Calu3 (cell line): Measurements from ENCODE around the gene SPRN. TPM values are rescaled to one million over a fixed set of nuclear protein-coding genes. Genes with fewer than 3 reads are reported as not detected.
"Not testable (repeated sequence)": the region's sequence is repeated elsewhere in the genome, so short reads cannot be mapped to it uniquely, and the experiment has no call there.

ENCODE experiments used
- BruUV-seq: library from RNA; stranded (reverse); fragments of 400-500 nt; replicated peaks from 2 replicates; lab custom pipeline; 2021; lab: Mats Ljungman, UMichigan
- CTCF ChIA-PET: fragments of 300-600 bp; sonication (Branson Sonifier 250); formaldehyde crosslinking; loops from one replicate; lab custom pipeline; 2022; ENCODE audit warnings: antibody characterized with exemption; lab: Charles Lee
- DNase-seq: peaks from one replicate; pipeline ENCODE4 v3.0.0; 2022
- H3K27ac Mint-ChIP-seq: one replicate; pipeline ENCODE4 v1.8.0; 2022; ENCODE audit warnings: mixed read lengths; ENCODE audit not compliant: unreplicated experiment
- H3K27me3 Mint-ChIP-seq: one replicate; pipeline ENCODE4 v1.8.0; 2022; ENCODE audit warnings: mixed read lengths; ENCODE audit not compliant: unreplicated experiment
- H3K36me3 Mint-ChIP-seq: one replicate; pipeline ENCODE4 v1.8.0; 2022; ENCODE audit warnings: mild to moderate bottlenecking, moderate library complexity, mixed read lengths; ENCODE audit not compliant: insufficient read depth, unreplicated experiment
- H3K4me1 Mint-ChIP-seq: one replicate; pipeline ENCODE4 v1.8.0; 2022; ENCODE audit warnings: mild to moderate bottlenecking, low read depth, mixed read lengths; ENCODE audit not compliant: unreplicated experiment
- H3K4me3 Mint-ChIP-seq: one replicate; pipeline ENCODE4 v1.8.0; 2022; ENCODE audit warnings: mild to moderate bottlenecking, low read depth, moderate library complexity, mixed read lengths; ENCODE audit not compliant: unreplicated experiment
- H3K9me3 Mint-ChIP-seq: one replicate; pipeline ENCODE4 v1.8.0; 2022; ENCODE audit warnings: low read depth, mixed read lengths; ENCODE audit not compliant: unreplicated experiment
- CTCF ChIP-seq: fragments of 200-600 bp; IDR thresholded peaks from one replicate; pipeline ENCODE4 v1.8.0; 2022; ENCODE audit warnings: antibody characterized with exemption; ENCODE audit not compliant: unreplicated experiment
- intact Hi-C: fragments of 100-400 bp; cut with micrococcal nuclease; formaldehyde crosslinking; loops from one replicate; pipeline ENCODE4 v1.10.0; 2022; ENCODE audit not compliant: unreplicated experiment
- total RNA-seq: library from RNA; stranded (reverse); gene quantifications from 2 replicates; pipeline ENCODE4 v1.2.3, GENCODE V29; 2022

The SPRN gene
- total RNA-seq, 1 experiment from 2014 or later, result not detected

- BruUV-seq, result no TSS peak
- Mint-ChIP-seq H3K27me3 (no peaks in the 10 kb centered on the region), H3K4me3 (no peak overlapping the region), H3K9me3 (no peaks in the 10 kb centered on the region), H3K36me3 (peaks cover 9% of the 10 kb centered on the region), H3K27ac (no peak overlapping the region), H3K4me1 (peaks cover 9% of the 10 kb centered on the region)
- no peak for DNase-seq
- intact Hi-C loops, result no loop called here
- CTCF ChIA-PET, result no interaction called here
- no peak for TF ChIP-seq CTCF
These were observed 16.3 kb upstream of the SPRN start for GRCh38 chr10:133440633-133441285.

- no peaks in the 10 kb centered on the region for H3K27me3 Mint-ChIP-seq
- no TSS peak for BruUV-seq
- no peak overlapping the region for H3K27ac Mint-ChIP-seq
- intact Hi-C loops, result loop anchor here (2.0 to 10.0 kb wide), 2 partner anchors 75 to 169 kb away; no protein-coding TSS in a partner anchor
- no peak for DNase-seq
- H3K4me1 Mint-ChIP-seq, result peaks cover 9% of the 10 kb centered on the region
- H3K4me3 Mint-ChIP-seq, result no peak overlapping the region
- no peaks in the 10 kb centered on the region for H3K9me3 Mint-ChIP-seq
- CTCF ChIA-PET, result interaction anchor here (0.7 kb wide), 1 partner anchor 118 kb away, joined by 4 read pairs; no protein-coding TSS in a partner anchor
- TF ChIP-seq CTCF, result no peak
- H3K36me3 Mint-ChIP-seq, result no peaks in the 10 kb centered on the region
These were observed 15.4 kb upstream of the SPRN start for GRCh38 chr10:133439517-133440461.

- Mint-ChIP-seq H3K27ac (no peak overlapping the region), H3K27me3 (no peaks in the 10 kb centered on the region), H3K4me3 (no peak overlapping the region), H3K9me3 (no peaks in the 10 kb centered on the region), H3K36me3 (no peaks in the 10 kb centered on the region), H3K4me1 (peaks cover 9% of the 10 kb centered on the region)
- CTCF ChIA-PET, result interaction anchor here (0.7 kb wide), 1 partner anchor 119 kb away, joined by 4 read pairs; no protein-coding TSS in a partner anchor
- no TSS peak for BruUV-seq
- TF ChIP-seq CTCF, result no peak
- intact Hi-C loops, result loop anchor here (2.0 to 10.0 kb wide), 2 partner anchors 76 to 170 kb away; no protein-coding TSS in a partner anchor
- no peak for DNase-seq
These were observed 14.4 kb upstream of the SPRN start for GRCh38 chr10:133438711-133439273.

- H3K36me3 Mint-ChIP-seq, H3K4me1 Mint-ChIP-seq, H3K9me3 Mint-ChIP-seq, DNase-seq, H3K4me3 Mint-ChIP-seq, CTCF ChIA-PET, H3K27me3 Mint-ChIP-seq, H3K27ac Mint-ChIP-seq, BruUV-seq: not testable (repeated sequence)
- intact Hi-C loops, result loop anchor here (10.0 kb wide), 1 partner anchor 82 kb away; no protein-coding TSS in a partner anchor
These were observed 8.4 kb upstream of the SPRN start for GRCh38 chr10:133432789-133433188.

- H3K4me1 Mint-ChIP-seq, H3K9me3 Mint-ChIP-seq, H3K27ac Mint-ChIP-seq, CTCF ChIA-PET, H3K36me3 Mint-ChIP-seq, H3K4me3 Mint-ChIP-seq, H3K27me3 Mint-ChIP-seq, BruUV-seq, DNase-seq: not testable (repeated sequence)
- intact Hi-C loops, result loop anchor here (10.0 kb wide), 1 partner anchor 83 kb away; no protein-coding TSS in a partner anchor
These were observed 7.6 kb upstream of the SPRN start for GRCh38 chr10:133431888-133432613.

GRCh38 chr10:133429571-133429970, 5.1 kb upstream of the SPRN start:
- CTCF ChIA-PET, intact Hi-C loops, H3K4me3 Mint-ChIP-seq: not testable (repeated sequence)

More at GRCh38 chr10:133429571-133429970, 5.1 kb upstream of the SPRN start:
- DNase-seq, H3K9me3 Mint-ChIP-seq, BruUV-seq, H3K36me3 Mint-ChIP-seq, H3K4me1 Mint-ChIP-seq, H3K27ac Mint-ChIP-seq, H3K27me3 Mint-ChIP-seq: not testable (repeated sequence)
